Gastroesophageal sphincter (tissue), 3 donors: ENCODE results near the gene ARCN1.
"Not testable (repeated sequence)": the region's sequence is repeated elsewhere in the genome, so short reads cannot be mapped to it uniquely, and the experiment has no call there.

Experiments
- EP300 ChIP-seq: sonication (generic); formaldehyde crosslinking; IDR thresholded peaks from one replicate; pipeline ENCODE4 v1.6.1; 2017; ENCODE audit warnings: antibody characterized with exemption, mild to moderate bottlenecking
- POLR2A ChIP-seq, 2 donors: fragments of 450-650 bp; IDR thresholded peaks; one replicate each; pipeline ENCODE4 v1.6.1; 2017; ENCODE audit warnings: antibody characterized with exemption in 2 of 2, mild to moderate bottlenecking in 2 of 2, moderate library complexity in 1 of 2
- POLR2AphosphoS5 ChIP-seq: sonication (generic); formaldehyde crosslinking; IDR thresholded peaks from one replicate; pipeline ENCODE4 v1.6.1; 2017; ENCODE audit warnings: antibody characterized with exemption
- TF ChIP-seq, protein P1 (sequence below), 4 experiments: fragments of 200-600 bp in 2 of 4; fragments of 450-650 bp in 2 of 4; sonication (generic) in 1 of 4; IDR thresholded peaks; one replicate each; pipeline ENCODE4 v1.5.1; 2017 to 2019; ENCODE audit warnings: antibody characterized with exemption in 4 of 4, mild to moderate bottlenecking in 2 of 4, moderate library complexity in 2 of 4

DNA sequence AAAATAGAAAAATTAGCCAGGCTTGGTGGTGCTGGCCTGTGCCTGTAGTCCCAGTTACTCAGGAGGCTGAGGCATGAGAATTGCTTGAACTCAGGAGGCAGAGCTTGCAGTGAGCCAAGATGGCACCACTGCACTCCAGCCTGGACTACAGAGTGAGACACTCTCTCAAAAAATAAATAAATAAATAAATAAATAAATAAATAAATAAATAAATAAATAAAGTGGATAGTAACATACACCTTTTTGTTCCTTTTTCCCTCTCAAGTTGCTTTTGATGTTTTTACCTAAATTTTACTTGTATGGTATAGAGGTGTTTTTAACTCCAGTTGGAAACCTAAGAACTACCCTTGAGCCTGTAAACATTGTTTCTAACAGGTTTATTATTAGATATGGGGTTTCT is 5.8 kb downstream of the ARCN1 start:
- TF ChIP-seq, protein P1, sequence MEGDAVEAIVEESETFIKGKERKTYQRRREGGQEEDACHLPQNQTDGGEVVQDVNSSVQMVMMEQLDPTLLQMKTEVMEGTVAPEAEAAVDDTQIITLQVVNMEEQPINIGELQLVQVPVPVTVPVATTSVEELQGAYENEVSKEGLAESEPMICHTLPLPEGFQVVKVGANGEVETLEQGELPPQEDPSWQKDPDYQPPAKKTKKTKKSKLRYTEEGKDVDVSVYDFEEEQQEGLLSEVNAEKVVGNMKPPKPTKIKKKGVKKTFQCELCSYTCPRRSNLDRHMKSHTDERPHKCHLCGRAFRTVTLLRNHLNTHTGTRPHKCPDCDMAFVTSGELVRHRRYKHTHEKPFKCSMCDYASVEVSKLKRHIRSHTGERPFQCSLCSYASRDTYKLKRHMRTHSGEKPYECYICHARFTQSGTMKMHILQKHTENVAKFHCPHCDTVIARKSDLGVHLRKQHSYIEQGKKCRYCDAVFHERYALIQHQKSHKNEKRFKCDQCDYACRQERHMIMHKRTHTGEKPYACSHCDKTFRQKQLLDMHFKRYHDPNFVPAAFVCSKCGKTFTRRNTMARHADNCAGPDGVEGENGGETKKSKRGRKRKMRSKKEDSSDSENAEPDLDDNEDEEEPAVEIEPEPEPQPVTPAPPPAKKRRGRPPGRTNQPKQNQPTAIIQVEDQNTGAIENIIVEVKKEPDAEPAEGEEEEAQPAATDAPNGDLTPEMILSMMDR (IDR thresholded peaks at IDR 0.05), result not testable (repeated sequence)
- not testable (repeated sequence) for TF ChIP-seq POLR2A (IDR thresholded peaks at IDR 0.05); POLR2AphosphoS5; EP300
